ENCODE data around the gene C1QL2. TPM values are rescaled to one million over a fixed set of nuclear protein-coding genes. Genes with fewer than 3 reads are reported as not detected.

Gene C1QL2
- total RNA-seq, 1 donor from 2014 or later = not detected

Other genes starting within 250 kb of the C1QL2 start
- gene MARCO, start 216.6 kb downstream of the C1QL2 start, total RNA-seq = not detected in 2 replicates
- gene STEAP3, start 65.1 kb upstream of the C1QL2 start, total RNA-seq = 0.55 and 0.78 TPM in 2 replicates
- gene C2orf76, start 208.1 kb upstream of the C1QL2 start, total RNA-seq = 11.0 and 13.3 TPM in 2 replicates
- 162 and 168 TPM in 2 replicates for gene DBI, start 208.2 kb upstream of the C1QL2 start, total RNA-seq